ENCODE data around the gene FAT1.

DNA sequence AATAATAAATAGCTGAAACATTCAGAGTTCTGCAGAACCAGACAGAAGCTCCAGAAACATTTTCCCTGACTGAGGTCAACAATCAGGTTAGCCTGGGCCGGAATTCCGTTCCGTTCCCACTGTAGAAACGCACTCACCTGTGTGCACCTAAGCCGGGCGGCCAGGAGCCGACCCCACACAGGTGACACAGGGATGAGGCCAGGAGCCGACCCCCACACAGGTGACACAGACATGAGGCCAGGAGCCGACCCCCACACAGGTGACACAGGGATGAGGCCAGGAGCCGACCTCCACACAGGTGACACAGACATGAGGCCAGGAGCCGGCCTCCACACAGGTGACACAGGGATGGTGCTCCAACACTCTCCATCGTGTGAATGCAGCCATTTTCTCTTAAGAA is 21.9 kb downstream of the FAT1 start:
- TF ChIP-seq, protein P1, sequence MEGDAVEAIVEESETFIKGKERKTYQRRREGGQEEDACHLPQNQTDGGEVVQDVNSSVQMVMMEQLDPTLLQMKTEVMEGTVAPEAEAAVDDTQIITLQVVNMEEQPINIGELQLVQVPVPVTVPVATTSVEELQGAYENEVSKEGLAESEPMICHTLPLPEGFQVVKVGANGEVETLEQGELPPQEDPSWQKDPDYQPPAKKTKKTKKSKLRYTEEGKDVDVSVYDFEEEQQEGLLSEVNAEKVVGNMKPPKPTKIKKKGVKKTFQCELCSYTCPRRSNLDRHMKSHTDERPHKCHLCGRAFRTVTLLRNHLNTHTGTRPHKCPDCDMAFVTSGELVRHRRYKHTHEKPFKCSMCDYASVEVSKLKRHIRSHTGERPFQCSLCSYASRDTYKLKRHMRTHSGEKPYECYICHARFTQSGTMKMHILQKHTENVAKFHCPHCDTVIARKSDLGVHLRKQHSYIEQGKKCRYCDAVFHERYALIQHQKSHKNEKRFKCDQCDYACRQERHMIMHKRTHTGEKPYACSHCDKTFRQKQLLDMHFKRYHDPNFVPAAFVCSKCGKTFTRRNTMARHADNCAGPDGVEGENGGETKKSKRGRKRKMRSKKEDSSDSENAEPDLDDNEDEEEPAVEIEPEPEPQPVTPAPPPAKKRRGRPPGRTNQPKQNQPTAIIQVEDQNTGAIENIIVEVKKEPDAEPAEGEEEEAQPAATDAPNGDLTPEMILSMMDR (IDR thresholded peaks at IDR 0.05; ENCODE audit: low read depth, low read length, poor library complexity, severe bottlenecking): no peak
- TF ChIP-seq EZH2phosphoT487 (IDR thresholded peaks at IDR 0.05; ENCODE audit: borderline replicate concordance, low read length): no peak

Data from DOHH2 (cell line).